Mucosa of rectum (tissue), 2 donors: Measurements from ENCODE around the gene CACNA1I.
"Not testable (repeated sequence)": the region's sequence is repeated elsewhere in the genome, so short reads cannot be mapped to it uniquely, and the experiment has no call there.

Source experiments
- H3K27ac ChIP-seq, 2 donors: one replicate each; pipeline ENCODE4 v1.7.0; 2013; ENCODE audit warnings: inconsistent platforms in 2 of 2, low read depth in 2 of 2, low read length in 2 of 2
- H3K27me3 ChIP-seq, 2 donors: one replicate each; pipeline ENCODE4 v1.7.0; 2013; ENCODE audit warnings: low read length in 2 of 2; ENCODE audit not compliant: control insufficient read depth in 2 of 2, insufficient read depth in 2 of 2
- H3K36me3 ChIP-seq, 2 donors: one replicate each; pipeline ENCODE4 v1.7.0; 2013; ENCODE audit warnings: low read length in 2 of 2; ENCODE audit not compliant: control insufficient read depth in 2 of 2, insufficient read depth in 2 of 2
- H3K4me1 ChIP-seq, 2 donors: one replicate each; pipeline ENCODE4 v1.7.0; 2013; ENCODE audit warnings: low read length in 2 of 2, mild to moderate bottlenecking in 1 of 2; ENCODE audit not compliant: control insufficient read depth in 2 of 2, insufficient read depth in 2 of 2
- H3K4me3 ChIP-seq, 2 donors: one replicate each; pipeline ENCODE4 v1.7.0; 2013; ENCODE audit warnings: low read length in 2 of 2
- H3K9ac ChIP-seq, 2 donors: one replicate each; pipeline ENCODE4 v1.7.0; 2013; ENCODE audit warnings: low read length in 2 of 2, low read depth in 1 of 2, mild to moderate bottlenecking in 1 of 2
- H3K9me3 ChIP-seq, 2 donors: one replicate each; pipeline ENCODE4 v1.7.0; 2013; ENCODE audit warnings: low read length in 2 of 2; ENCODE audit not compliant: control insufficient read depth in 2 of 2
- donor health status: healthy.
- donor health status: Normal muscosa, but diverticular disease.

The CACNA1I gene

GRCh38 chr22:39734046-39734445, 163.5 kb downstream of the CACNA1I start:
- not testable (repeated sequence) for H3K4me1 ChIP-seq, H3K9ac ChIP-seq, H3K9me3 ChIP-seq, H3K27ac ChIP-seq, H3K4me3 ChIP-seq, H3K36me3 ChIP-seq, H3K27me3 ChIP-seq

- Histone ChIP-seq H3K9me3 (peaks cover 0 to 2% of the 10 kb centered on the region in 2 donors), H3K27me3 (peaks cover 7 to 10% of the 10 kb centered on the region in 2 donors), H3K36me3 (no peaks in the 10 kb centered on the region), H3K4me1 (no peaks in the 10 kb centered on the region), H3K9ac (no peak overlapping the region), H3K27ac (no peak overlapping the region), H3K4me3 (no peak overlapping the region)
These were observed 164.3 kb downstream of the CACNA1I start for GRCh38 chr22:39734866-39735265.

GRCh38 chr22:39735776-39736175, 165.2 kb downstream of the CACNA1I start:
- no peak overlapping the region for H3K27ac ChIP-seq
- H3K36me3 ChIP-seq, result no peaks in the 10 kb centered on the region
- peaks cover 7 to 10% of the 10 kb centered on the region in 2 donors for H3K27me3 ChIP-seq
- H3K4me3 ChIP-seq, result no peak overlapping the region
- H3K9me3 ChIP-seq, result peaks cover 0 to 2% of the 10 kb centered on the region in 2 donors
- H3K9ac ChIP-seq, result no peak overlapping the region
- no peaks in the 10 kb centered on the region for H3K4me1 ChIP-seq

- H3K9ac ChIP-seq, result no peak overlapping the region
- H3K9me3 ChIP-seq, result peaks cover 2% of the 10 kb centered on the region in 2 donors
- H3K4me3 ChIP-seq, result no peak overlapping the region
- H3K36me3 ChIP-seq, result no peaks in the 10 kb centered on the region
- H3K27me3 ChIP-seq, result peaks cover 5 to 6% of the 10 kb centered on the region in 2 donors
- H3K4me1 ChIP-seq, result no peaks in the 10 kb centered on the region
- H3K27ac ChIP-seq, result no peak overlapping the region
These were observed 168.2 kb downstream of the CACNA1I start for GRCh38 chr22:39738746-39739145.
